HepG2 (cell line): ENCODE data around the gene GEMIN2. TPM values are rescaled to one million over a fixed set of nuclear protein-coding genes. Genes with fewer than 3 reads are reported as not detected.

Experiments
- ARID3A ChIP-seq: IDR thresholded peaks from 2 replicates; pipeline ENCODE4 v1.6.1; 2012; ENCODE audit warnings: low read depth, low read length, improper control_type of control experiment
- CCAR2 ChIP-seq: fragments of 200-400 bp; formaldehyde crosslinking; optimal IDR thresholded peaks from 2 replicates; pipeline ENCODE3; 2018; ENCODE audit warnings: low read depth, mild to moderate bottlenecking, low read length, moderate library complexity
- CEBPB ChIP-seq: IDR thresholded peaks from 2 replicates; pipeline ENCODE4 v1.6.1; 2011; ENCODE audit warnings: low read depth, low read length, improper control_type of control experiment, borderline replicate concordance
- IRF2 ChIP-seq: IDR thresholded peaks from 2 replicates; pipeline ENCODE4 v1.6.1; 2018; ENCODE audit warnings: missing genetic modification reagents, missing compliant biosample characterization
- JUN ChIP-seq: sonication (generic); formaldehyde crosslinking; IDR thresholded peaks from 2 replicates; pipeline ENCODE4 v1.4.0; 2020; ENCODE audit warnings: mild to moderate bottlenecking, missing genetic modification reagents
- KDM5B ChIP-seq: sonication (generic); formaldehyde crosslinking; IDR thresholded peaks from 2 replicates; pipeline ENCODE4 v1.4.0; 2020; ENCODE audit warnings: missing genetic modification reagents, mild to moderate bottlenecking, borderline replicate concordance
- MNT ChIP-seq: fragments of 450-650 bp; IDR thresholded peaks from 2 replicates; pipeline ENCODE4 v1.6.1; 2016
- MTF1 ChIP-seq: sonication (generic); formaldehyde crosslinking; IDR thresholded peaks from 2 replicates; pipeline ENCODE4 v1.5.0; 2020; ENCODE audit warnings: missing genetic modification reagents
- NR0B2 ChIP-seq: sonication (generic); formaldehyde crosslinking; IDR thresholded peaks from 2 replicates; pipeline ENCODE4 v1.4.0; 2020; ENCODE audit warnings: mild to moderate bottlenecking, missing genetic modification reagents
- NRL ChIP-seq: sonication (generic); formaldehyde crosslinking; IDR thresholded peaks from 2 replicates; pipeline ENCODE4 v1.5.0; 2020; ENCODE audit warnings: missing genetic modification reagents, mild to moderate bottlenecking, moderate library complexity, borderline replicate concordance
- RAD21 ChIP-seq: fragments of 450-650 bp; formaldehyde crosslinking; IDR thresholded peaks from 2 replicates; pipeline ENCODE4 v1.5.0; 2020; ENCODE audit warnings: mild to moderate bottlenecking
- RCOR2 ChIP-seq: IDR thresholded peaks from 2 replicates; pipeline ENCODE4 v1.6.1; 2016; ENCODE audit warnings: missing biosample characterization, missing genetic modification reagents
- SIN3B ChIP-seq: fragments of 150-350 bp; IDR thresholded peaks from 2 replicates; pipeline ENCODE4 v1.6.1; 2014; ENCODE audit warnings: low read length
- SOX5 ChIP-seq: IDR thresholded peaks from 2 replicates; pipeline ENCODE4 v1.6.1; 2016; ENCODE audit warnings: borderline replicate concordance
- TEF ChIP-seq: sonication (generic); formaldehyde crosslinking; IDR thresholded peaks from 2 replicates; pipeline ENCODE4 v1.5.0; 2020; ENCODE audit warnings: missing genetic modification reagents
- ZBTB21 ChIP-seq: sonication (generic); formaldehyde crosslinking; IDR thresholded peaks from 2 replicates; pipeline ENCODE4 v1.4.0; 2020; ENCODE audit warnings: missing genetic modification reagents
- ZBTB3 ChIP-seq: sonication (generic); formaldehyde crosslinking; IDR thresholded peaks from 2 replicates; pipeline ENCODE4 v1.4.0; 2020; ENCODE audit warnings: low read depth, mild to moderate bottlenecking, moderate library complexity, missing genetic modification reagents, borderline replicate concordance
- ZNF235 ChIP-seq: sonication (generic); formaldehyde crosslinking; IDR thresholded peaks from 2 replicates; pipeline ENCODE4 v1.8.1; 2023; ENCODE audit warnings: mild to moderate bottlenecking, missing genetic modification reagents, borderline replicate concordance
- ZNF674 ChIP-seq: sonication (generic); formaldehyde crosslinking; IDR thresholded peaks from 2 replicates; pipeline ENCODE4 v1.5.0; 2020; ENCODE audit warnings: low read depth, mild to moderate bottlenecking, missing genetic modification reagents
- ZNF782 ChIP-seq: sonication (generic); formaldehyde crosslinking; IDR thresholded peaks from 2 replicates; pipeline ENCODE4 v1.4.0; 2020; ENCODE audit warnings: missing genetic modification reagents, mild to moderate bottlenecking, borderline replicate concordance
- ZNF879 ChIP-seq: sonication (generic); formaldehyde crosslinking; IDR thresholded peaks from 2 replicates; pipeline ENCODE4 v1.8.1; 2023; ENCODE audit warnings: missing genetic modification reagents
- ZSCAN20 ChIP-seq: sonication (generic); formaldehyde crosslinking; IDR thresholded peaks from 2 replicates; pipeline ENCODE4 v1.4.0; 2020; ENCODE audit warnings: missing genetic modification reagents, mild to moderate bottlenecking, borderline replicate concordance
- ZXDC ChIP-seq: sonication (generic); formaldehyde crosslinking; IDR thresholded peaks from 2 replicates; pipeline ENCODE4 v1.5.0; 2020; ENCODE audit warnings: mild to moderate bottlenecking, missing genetic modification reagents
- polyA plus RNA-seq, 8 experiments: library from polyadenylated mRNA; depleted of rRNA in 3 of 8; stranded (reverse) in 7 of 8; unstranded in 1 of 8; fragments of >200 nt; fragmentation: Illumina TruSeq in 4 of 8; extraction: Trizol in 4 of 8; gene quantifications; 2 replicates each; pipeline versions ENCODE4 v1.2.1 to v1.2.3, GENCODE V29; 2011 to 2016; ENCODE audit warnings: low read depth in 4 of 8, missing spikeins in 1 of 8, mixed read lengths in 1 of 8; ENCODE audit not compliant: insufficient read depth in 1 of 8
- total RNA-seq, 5 experiments: library from RNA; depleted of rRNA; stranded (reverse); fragments of >200 nt; fragmentation: Illumina TruSeq; extraction: Trizol; gene quantifications; 2 replicates each; pipeline ENCODE4 v1.2.3, GENCODE V29; 2016; ENCODE audit warnings: low read depth in 1 of 5

The GEMIN2 gene
- total and polyA plus RNA-seq, 2 of the 13 experiments (the other 11 are each of a cell fraction or from before 2014, with no cell fraction given), result 54.8 to 110 TPM

GRCh38 chr14:39175445-39176262, 61.5 kb downstream of the GEMIN2 start (continued):
- no peak; the same call in 1 of the 2 replicates for TF ChIP-seq ARID3A
- TF ChIP-seq MTF1 (CRISPR knock-in tag), result no peak; the same call in 1 of the 2 replicates
- TF ChIP-seq ZBTB21 (CRISPR knock-in tag), result no peak
- peak; percentile 54; the same call in 1 of the 2 replicates for TF ChIP-seq ZNF782 (CRISPR knock-in tag)
- peak; percentile 74 for TF ChIP-seq MNT
- peak; percentile 86; the same call in 1 of the 2 replicates for TF ChIP-seq ZNF235
- no peak; the same call in 1 of the 2 replicates for TF ChIP-seq SOX5 (CRISPR knock-in tag)
- TF ChIP-seq JUN (CRISPR knock-in tag), result no peak
- TF ChIP-seq CCAR2, result no peak
- TF ChIP-seq ZSCAN20 (CRISPR knock-in tag), result 0 out of 2 replicates have a peak, but pooled peaks have one; percentile 7
- peak; percentile 91; the same call in 1 of the 2 replicates for TF ChIP-seq ZNF879 (CRISPR knock-in tag)
- TF ChIP-seq TEF (CRISPR knock-in tag), result 0 out of 2 replicates have a peak, but pooled peaks have one; percentile 17
- TF ChIP-seq IRF2, result no peak; the same call in 1 of the 2 replicates
- TF ChIP-seq NR0B2 (CRISPR knock-in tag), result no peak
- TF ChIP-seq RAD21 (CRISPR knock-in tag), result 0 out of 2 replicates have a peak, but pooled peaks have one; percentile 21
- peak; percentile 78 for TF ChIP-seq ZBTB3 (CRISPR knock-in tag)
- peak; percentile 98 for TF ChIP-seq KDM5B (CRISPR knock-in tag)
- peak; percentile 99 for TF ChIP-seq NRL (CRISPR knock-in tag)
- TF ChIP-seq CEBPB, result no peak
- TF ChIP-seq ZNF674, result peak; percentile 48
- TF ChIP-seq RCOR2, result no peak
- TF ChIP-seq SIN3B, result no peak
- no peak for TF ChIP-seq ZXDC (CRISPR knock-in tag)
